Measurements from ENCODE around the gene RPL32.

RPL32 gene

GRCh38 chr3:12832350-12833221 is 8.8 kb downstream of the RPL32 start:
- no peak for DNase-seq (ENCODE audit: low read depth, low spot score)

GRCh38 chr3:12831301-12831866 is 10.0 kb downstream of the RPL32 start:
- DNase-seq (ENCODE audit: low read depth, low spot score), result no peak

- DNase-seq (ENCODE audit: low read depth, low spot score), result no peak
Observed at GRCh38 chr3:12830785-12831156, 10.6 kb downstream of the RPL32 start.

DNA sequence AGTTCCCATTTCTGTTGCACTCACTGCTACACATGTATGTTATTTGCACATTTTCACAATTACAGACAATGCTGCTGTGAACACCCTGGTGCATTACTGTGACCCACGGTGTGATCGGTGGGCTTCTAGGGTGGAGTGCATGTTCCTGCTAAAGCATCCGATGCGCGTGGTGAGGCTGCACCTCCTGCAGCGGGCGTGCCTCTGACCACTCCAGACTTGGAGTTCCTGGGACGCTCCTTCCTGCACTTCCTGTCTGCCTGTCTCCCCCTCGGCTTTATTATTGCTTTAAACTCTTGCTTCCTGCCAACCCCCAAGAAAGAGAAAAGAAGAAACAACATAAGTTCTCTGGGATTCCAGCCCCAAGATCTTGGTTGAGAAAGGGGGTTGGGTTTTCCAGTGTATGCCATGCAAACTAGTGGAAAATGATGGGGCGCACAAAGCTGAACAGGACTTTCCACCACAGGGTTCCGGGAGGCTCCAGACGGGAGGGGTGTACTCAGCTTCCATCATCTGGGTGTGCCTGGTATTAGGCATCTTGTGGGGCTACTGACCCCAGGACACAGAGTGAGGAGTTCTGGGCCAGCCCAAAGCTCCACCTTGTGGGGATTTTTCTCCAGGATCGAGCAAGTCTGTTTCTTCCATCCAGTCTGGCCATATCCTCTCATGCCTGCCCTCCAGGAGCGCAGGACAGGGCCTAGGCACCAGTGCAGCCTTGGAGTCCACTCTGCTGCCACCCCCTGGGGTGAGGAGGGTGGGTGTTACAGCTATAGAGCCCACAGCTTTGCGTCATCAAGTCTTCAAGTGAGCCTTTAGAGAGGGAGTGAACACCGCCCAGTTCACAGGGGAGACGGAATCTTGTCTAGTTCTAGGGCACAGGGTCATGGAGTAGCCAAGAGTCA is 11.2 kb downstream of the RPL32 start:
- DNase-seq (ENCODE audit: low read depth, low spot score), result no peak

DNA sequence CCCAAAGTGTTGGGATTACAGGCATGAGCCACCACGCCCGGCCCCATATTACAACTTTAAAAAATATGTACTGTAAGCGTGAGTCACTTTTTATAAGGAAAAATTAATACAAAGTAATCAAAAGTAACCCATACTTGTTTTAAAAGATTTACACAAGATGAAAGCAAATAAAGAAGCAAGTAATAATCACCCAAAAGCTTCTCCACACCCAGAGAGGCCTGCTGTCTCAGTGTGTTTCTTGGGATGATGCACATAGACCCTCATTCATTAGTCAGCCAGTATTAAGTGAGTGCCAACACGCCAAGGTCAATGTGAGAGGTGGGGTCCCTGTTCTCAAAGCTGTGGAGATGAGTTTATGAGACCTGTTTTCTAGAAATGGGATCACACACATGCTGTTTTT is 12.0 kb downstream of the RPL32 start:
- DNase-seq (ENCODE audit: low read depth, low spot score), result no peak

GRCh38 chr3:12828751-12829150 is 12.6 kb downstream of the RPL32 start:
- DNase-seq (ENCODE audit: low read depth, low spot score), result no peak

GRCh38 chr3:12825156-12825555 is 16.2 kb downstream of the RPL32 start:
- no peak for DNase-seq (ENCODE audit: low read depth, low spot score)

- no peak for DNase-seq (ENCODE audit: low read depth, low spot score)
Observed at GRCh38 chr3:12824299-12824698, 17.1 kb downstream of the RPL32 start.

GRCh38 chr3:12822725-12823373 is 18.5 kb downstream of the RPL32 start:
- no peak for DNase-seq (ENCODE audit: low read depth, low spot score)

- no peak for DNase-seq (ENCODE audit: low read depth, low spot score)
Observed at GRCh38 chr3:12818773-12819172, 22.6 kb downstream of the RPL32 start.

DNA sequence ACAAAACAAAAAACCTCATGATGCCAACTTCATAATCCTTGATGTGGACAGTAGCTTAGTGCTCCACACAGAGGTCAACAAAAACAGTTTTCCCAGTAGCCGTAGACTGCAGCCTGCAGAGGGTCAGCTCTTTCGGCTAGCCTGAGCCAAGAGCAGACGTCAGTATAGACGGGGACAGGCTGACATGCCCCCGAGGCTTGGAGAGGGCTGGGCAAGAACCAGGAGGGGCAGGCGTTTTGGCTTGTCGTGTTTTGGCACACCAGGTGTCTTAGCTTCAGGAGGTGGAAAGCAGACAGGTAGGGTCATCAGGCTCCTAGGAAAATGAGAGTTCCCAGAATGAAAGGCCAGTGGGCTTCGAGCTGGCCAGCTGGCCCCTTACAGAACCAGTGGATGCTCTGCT is 23.1 kb downstream of the RPL32 start:
- no peak for DNase-seq (ENCODE audit: low read depth, low spot score)

DNA sequence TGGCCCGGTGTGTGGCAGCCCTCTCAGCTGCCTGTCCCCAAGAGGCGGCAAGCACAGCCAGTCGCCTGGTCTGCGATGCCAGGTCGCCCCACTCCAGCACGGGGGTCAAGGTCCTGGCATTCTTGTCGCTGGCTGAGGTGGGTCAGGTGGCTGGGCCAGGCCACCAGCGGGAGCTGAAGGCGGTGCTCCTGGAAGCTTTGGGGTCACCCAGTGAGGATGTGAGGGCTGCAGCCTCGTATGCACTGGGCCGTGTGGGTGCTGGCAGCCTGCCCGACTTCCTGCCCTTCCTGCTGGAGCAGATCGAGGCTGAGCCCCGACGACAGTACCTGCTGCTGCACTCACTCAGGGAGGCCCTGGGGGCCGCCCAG is 24.0 kb downstream of the RPL32 start:
- no peak for DNase-seq (ENCODE audit: low read depth, low spot score)

DNA sequence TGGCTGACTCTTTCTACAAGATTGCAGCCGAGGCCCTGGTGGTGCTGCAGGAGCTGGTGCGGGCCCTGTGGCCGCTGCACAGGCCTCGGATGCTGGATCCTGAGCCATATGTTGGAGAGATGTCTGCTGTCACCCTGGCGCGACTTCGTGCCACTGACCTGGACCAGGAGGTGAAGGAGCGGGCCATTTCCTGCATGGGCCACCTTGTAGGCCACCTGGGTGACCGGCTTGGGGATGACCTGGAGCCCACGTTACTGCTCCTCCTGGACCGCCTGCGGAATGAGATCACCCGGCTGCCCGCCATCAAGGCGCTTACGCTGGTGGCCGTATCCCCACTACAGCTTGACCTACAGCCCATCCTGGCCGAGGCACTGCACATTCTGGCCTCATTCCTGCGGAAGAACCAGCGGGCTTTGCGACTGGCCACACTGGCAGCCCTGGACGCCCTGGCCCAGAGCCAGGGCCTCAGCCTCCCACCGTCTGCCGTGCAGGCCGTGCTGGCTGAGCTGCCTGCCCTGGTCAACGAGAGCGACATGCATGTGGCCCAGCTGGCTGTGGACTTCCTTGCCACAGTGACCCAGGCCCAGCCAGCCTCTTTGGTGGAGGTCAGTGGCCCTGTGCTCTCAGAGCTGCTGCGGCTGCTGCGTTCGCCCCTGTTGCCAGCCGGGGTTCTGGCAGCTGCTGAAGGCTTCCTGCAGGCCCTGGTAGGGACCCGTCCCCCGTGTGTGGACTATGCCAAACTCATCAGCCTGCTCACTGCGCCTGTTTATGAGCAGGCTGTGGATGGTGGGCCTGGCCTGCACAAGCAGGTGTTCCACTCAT is 24.6 kb downstream of the RPL32 start:
- DNase-seq (ENCODE audit: low read depth, low spot score), result no peak

GRCh38 chr3:12815719-12816118 is 25.6 kb downstream of the RPL32 start:
- no peak for DNase-seq (ENCODE audit: low read depth, low spot score)

DNA sequence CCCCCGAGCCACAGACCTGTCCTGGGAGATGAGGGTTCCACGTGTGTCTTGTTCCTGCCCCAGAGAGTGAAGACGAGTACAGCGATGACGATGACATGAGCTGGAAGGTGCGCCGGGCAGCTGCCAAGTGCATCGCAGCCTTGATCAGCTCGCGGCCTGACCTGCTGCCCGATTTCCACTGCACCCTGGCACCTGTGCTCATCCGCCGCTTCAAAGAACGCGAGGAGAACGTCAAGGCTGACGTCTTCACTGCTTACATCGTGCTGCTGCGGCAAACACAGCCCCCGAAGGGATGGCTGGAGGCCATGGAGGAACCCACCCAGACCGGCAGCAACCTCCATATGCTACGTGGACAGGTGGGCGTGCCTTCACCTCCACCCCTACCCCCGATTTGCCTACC is 26.3 kb downstream of the RPL32 start:
- no peak for DNase-seq (ENCODE audit: low read depth, low spot score)

DNA sequence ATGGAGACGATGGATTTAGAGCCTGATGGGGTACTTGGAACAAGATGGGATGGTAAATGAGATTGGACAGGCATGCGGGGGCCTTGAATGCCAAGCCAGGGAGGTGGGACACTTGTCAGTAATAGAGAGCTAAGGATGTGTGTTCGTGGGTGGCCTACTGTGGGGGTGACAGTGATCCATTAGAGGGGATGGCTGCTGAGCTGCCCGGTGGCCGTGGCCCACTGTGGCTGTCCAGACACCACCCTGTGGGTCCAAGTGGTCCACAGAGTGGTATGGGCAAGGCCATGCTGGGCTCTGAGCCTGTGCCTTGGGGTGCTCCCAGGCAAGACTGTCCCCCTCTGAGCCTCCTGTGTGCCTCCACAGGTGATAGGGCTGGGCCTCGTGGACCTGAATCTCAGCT is 27.4 kb downstream of the RPL32 start:
- DNase-seq (ENCODE audit: low read depth, low spot score), result no peak

GRCh38 chr3:12812812-12813211 is 28.6 kb downstream of the RPL32 start:
- no peak for DNase-seq (ENCODE audit: low read depth, low spot score)

DNA sequence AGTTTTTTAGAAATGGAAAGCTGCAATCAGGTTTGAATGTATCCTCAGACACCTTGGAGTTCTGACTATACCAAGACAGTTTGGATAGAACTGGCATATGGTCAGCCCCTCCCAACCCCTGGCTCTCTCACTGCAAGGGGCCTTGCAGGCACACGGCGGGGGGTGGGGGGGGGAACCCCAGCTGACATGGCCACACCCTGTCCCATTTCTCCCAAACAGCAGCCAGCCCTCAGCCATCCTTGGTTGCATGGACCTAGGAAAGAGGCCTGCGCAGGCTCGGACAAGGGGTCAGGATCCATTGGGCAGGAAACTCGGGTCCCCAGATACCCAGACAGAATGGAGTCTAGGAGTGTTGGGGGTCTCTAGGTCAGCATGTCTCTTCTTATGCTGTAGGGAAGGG is 30.4 kb downstream of the RPL32 start:
- no peak for DNase-seq (ENCODE audit: low read depth, low spot score)

- DNase-seq (ENCODE audit: low read depth, low spot score), result peak; percentile 84
Observed at GRCh38 chr3:12810013-12810780, 31.2 kb downstream of the RPL32 start.

GRCh38 chr3:12809435-12809834 is 31.9 kb downstream of the RPL32 start:
- DNase-seq (ENCODE audit: low read depth, low spot score), result no peak
